Panc1 (cell line): ENCODE results near the gene SOX8. TPM values are rescaled to one million over a fixed set of nuclear protein-coding genes. Genes with fewer than 3 reads are reported as not detected.

Source experiments
- ATAC-seq: fragments of 200-7000 bp; cut with Tn5 transposase; 2 replicates; pipeline ENCODE4 v1.9.1; 2020; ENCODE audit warnings: mild to moderate bottlenecking, moderate library complexity
- BruUV-seq: library from RNA; stranded (reverse); fragments of 400-500 nt; replicated peaks from 2 replicates; lab custom pipeline; 2021; lab: Mats Ljungman, UMichigan
- CTCF ChIA-PET: fragments of 300-600 bp; sonication (Branson Sonifier 250); formaldehyde crosslinking; loops from one replicate; lab custom pipeline; 2022; ENCODE audit warnings: antibody characterized with exemption; lab: Charles Lee
- POLR2A ChIA-PET: fragments of 300-600 bp; sonication (Branson Sonifier 250); formaldehyde crosslinking; loops from one replicate; lab custom pipeline; 2022; ENCODE audit warnings: antibody characterized with exemption; lab: Charles Lee
- DNase-seq: peaks from one replicate; pipeline ENCODE4 v3.0.0-alpha.2; 2010; ENCODE audit warnings: low read depth, low spot score
- H3K27ac ChIP-seq: 2 replicates; pipeline ENCODE4 v1.5.1; 2011; ENCODE audit warnings: mild to moderate bottlenecking, low read length, inconsistent platforms
- H3K27me3 ChIP-seq: fragments of 200-500 bp; sonication (Bioruptor generic); 2 replicates; pipeline ENCODE4 v1.6.0; 2014; ENCODE audit warnings: low read length, inconsistent platforms; ENCODE audit not compliant: control insufficient read depth, insufficient read depth
- H3K36me3 ChIP-seq: fragments of 200-500 bp; sonication (Bioruptor generic); 2 replicates; pipeline ENCODE4 v1.5.1; 2014; ENCODE audit warnings: inconsistent platforms, mild to moderate bottlenecking, low read length, moderate library complexity; ENCODE audit not compliant: control insufficient read depth, insufficient read depth
- H3K4me1 ChIP-seq: 2 replicates; pipeline ENCODE4 v1.5.1; 2011; ENCODE audit warnings: inconsistent platforms, mild to moderate bottlenecking, low read length, moderate library complexity; ENCODE audit not compliant: control insufficient read depth, insufficient read depth
- H3K4me3 ChIP-seq, 2 experiments: 2 replicates each; pipeline ENCODE4 v1.5.1; 2011 to 2012; ENCODE audit warnings: low read depth in 2 of 2, low read length in 2 of 2, mild to moderate bottlenecking in 2 of 2, inconsistent platforms in 1 of 2, moderate library complexity in 1 of 2
- H3K9me3 ChIP-seq: fragments of 200-500 bp; sonication (Bioruptor generic); 2 replicates; pipeline ENCODE4 v1.5.1; 2014; ENCODE audit warnings: low read depth, mild to moderate bottlenecking, inconsistent platforms, low read length, moderate library complexity; ENCODE audit not compliant: control insufficient read depth, insufficient read depth
- CTCF ChIP-seq: fragments of 450-650 bp; IDR thresholded peaks from 2 replicates; pipeline ENCODE4 v1.5.1; 2017; ENCODE audit warnings: mild to moderate bottlenecking
- POLR2AphosphoS5 ChIP-seq: IDR thresholded peaks from 2 replicates; pipeline ENCODE4 v1.6.1; 2012; ENCODE audit warnings: mild to moderate bottlenecking, low read depth, low read length, moderate library complexity
- SIN3A ChIP-seq: IDR thresholded peaks from 2 replicates; pipeline ENCODE4 v1.6.1; 2012; ENCODE audit warnings: low read depth, mild to moderate bottlenecking, low read length, moderate library complexity, borderline replicate concordance; ENCODE audit not compliant: insufficient read depth
- TCF7L2 ChIP-seq: IDR thresholded peaks from 2 replicates; pipeline ENCODE4 v1.6.1; 2011; ENCODE audit warnings: mild to moderate bottlenecking, low read depth, low read length, inconsistent platforms
- in situ Hi-C: cut with HindIII; loops from 2 replicates; pipeline ENCODE4 v1.10.0; 2016; ENCODE audit warnings: low sequenced_read_pairs, low pct_unique_long_range_greater_than_20kb
- intact Hi-C: fragments of 100-400 bp; cut with micrococcal nuclease; formaldehyde crosslinking; loops from one replicate; pipeline ENCODE4 v1.10.0; 2022; ENCODE audit not compliant: unreplicated experiment
- total RNA-seq: library from RNA; stranded (reverse); gene quantifications from one replicate; pipeline ENCODE4 v1.2.1, GENCODE V29; 2021; ENCODE audit not compliant: unreplicated experiment
- TF ChIP-seq, protein P1 (sequence below), 2 experiments: IDR thresholded peaks; 2 replicates each; pipeline ENCODE4 v1.6.1; 2011 to 2012; ENCODE audit warnings: low read depth in 2 of 2, control low read depth in 1 of 2, low read length in 1 of 2, mild to moderate bottlenecking in 1 of 2, moderate library complexity in 1 of 2; ENCODE audit not compliant: insufficient read depth in 1 of 2

The SOX8 gene
- total RNA-seq, 1 experiment from 2014 or later: 1.8 TPM

DNA sequence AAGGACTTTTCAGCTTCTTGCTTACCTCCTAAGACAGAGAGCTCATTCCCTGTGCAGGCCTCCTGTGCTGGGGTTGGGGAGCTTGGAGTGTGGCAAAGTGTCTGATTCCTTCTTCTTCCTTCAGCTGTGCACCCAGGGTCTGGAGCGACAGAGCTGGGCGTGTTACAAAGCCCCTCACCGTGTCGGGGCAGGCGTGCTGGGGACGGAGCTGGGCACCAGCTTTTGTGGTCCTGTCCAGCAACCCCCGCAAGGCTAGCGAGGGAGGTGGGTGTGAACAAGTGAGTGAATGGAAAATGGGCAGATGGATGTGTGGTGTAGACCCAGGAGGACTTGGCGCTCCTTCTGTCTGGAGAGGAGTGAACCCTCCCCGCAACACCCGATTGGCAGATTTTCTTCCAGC is 23.7 kb downstream of the SOX8 start:
- H3K36me3 ChIP-seq: no peaks in the 10 kb centered on the region
- ChIA-PET CTCF (no interaction called here), POLR2A (interaction anchor here (0.6 kb wide), 1 partner anchor 284 kb away, joined by 8 read pairs; no protein-coding TSS in a partner anchor)
- no peaks in the 10 kb centered on the region for H3K27me3 ChIP-seq
- no TSS peak for BruUV-seq
- no peak for DNase-seq
- intact Hi-C loops: no loop called here
- H3K4me3 ChIP-seq: no peak overlapping the region
- peaks cover 14% of the 10 kb centered on the region for H3K4me1 ChIP-seq
- ATAC-seq: no peak
- TF ChIP-seq SIN3A: no peak
- TF ChIP-seq CTCF: no peak
- TF ChIP-seq, protein P1, sequence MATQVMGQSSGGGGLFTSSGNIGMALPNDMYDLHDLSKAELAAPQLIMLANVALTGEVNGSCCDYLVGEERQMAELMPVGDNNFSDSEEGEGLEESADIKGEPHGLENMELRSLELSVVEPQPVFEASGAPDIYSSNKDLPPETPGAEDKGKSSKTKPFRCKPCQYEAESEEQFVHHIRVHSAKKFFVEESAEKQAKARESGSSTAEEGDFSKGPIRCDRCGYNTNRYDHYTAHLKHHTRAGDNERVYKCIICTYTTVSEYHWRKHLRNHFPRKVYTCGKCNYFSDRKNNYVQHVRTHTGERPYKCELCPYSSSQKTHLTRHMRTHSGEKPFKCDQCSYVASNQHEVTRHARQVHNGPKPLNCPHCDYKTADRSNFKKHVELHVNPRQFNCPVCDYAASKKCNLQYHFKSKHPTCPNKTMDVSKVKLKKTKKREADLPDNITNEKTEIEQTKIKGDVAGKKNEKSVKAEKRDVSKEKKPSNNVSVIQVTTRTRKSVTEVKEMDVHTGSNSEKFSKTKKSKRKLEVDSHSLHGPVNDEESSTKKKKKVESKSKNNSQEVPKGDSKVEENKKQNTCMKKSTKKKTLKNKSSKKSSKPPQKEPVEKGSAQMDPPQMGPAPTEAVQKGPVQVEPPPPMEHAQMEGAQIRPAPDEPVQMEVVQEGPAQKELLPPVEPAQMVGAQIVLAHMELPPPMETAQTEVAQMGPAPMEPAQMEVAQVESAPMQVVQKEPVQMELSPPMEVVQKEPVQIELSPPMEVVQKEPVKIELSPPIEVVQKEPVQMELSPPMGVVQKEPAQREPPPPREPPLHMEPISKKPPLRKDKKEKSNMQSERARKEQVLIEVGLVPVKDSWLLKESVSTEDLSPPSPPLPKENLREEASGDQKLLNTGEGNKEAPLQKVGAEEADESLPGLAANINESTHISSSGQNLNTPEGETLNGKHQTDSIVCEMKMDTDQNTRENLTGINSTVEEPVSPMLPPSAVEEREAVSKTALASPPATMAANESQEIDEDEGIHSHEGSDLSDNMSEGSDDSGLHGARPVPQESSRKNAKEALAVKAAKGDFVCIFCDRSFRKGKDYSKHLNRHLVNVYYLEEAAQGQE (IDR thresholded peaks at IDR 0.05; ENCODE audit: insufficient read depth in 1 of 2, low read depth in 2 of 2, low read length in 1 of 2): no peak
- TF ChIP-seq POLR2AphosphoS5: no peak
- no peak for TF ChIP-seq TCF7L2
- in situ Hi-C loops: no loop called here
- no peaks in the 10 kb centered on the region for H3K9me3 ChIP-seq
- no peak overlapping the region for H3K27ac ChIP-seq

DNA sequence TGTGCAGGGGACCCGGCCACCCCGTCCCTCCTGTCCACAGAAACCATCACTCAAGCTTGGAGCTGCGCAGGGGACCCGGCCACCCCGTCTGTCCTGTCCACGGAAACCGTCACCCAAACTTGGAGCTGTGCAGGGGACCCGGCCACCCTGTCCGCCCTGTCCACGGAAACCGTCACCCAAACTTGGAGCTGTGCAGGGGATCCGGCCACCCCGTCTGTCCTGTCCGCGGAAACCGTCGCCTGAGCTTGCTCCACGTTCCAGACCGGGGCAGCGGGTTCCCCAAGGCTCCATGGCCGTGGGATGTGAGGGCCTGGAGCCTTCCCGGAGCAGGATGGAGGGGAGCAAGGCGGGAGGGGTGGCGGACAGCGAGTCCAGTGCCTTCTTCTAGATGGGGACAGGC is 25.2 kb downstream of the SOX8 start:
- no TSS peak for BruUV-seq
- H3K27me3 ChIP-seq: no peaks in the 10 kb centered on the region
- H3K4me3 ChIP-seq: no peak overlapping the region
- no peaks in the 10 kb centered on the region for H3K9me3 ChIP-seq
- TF ChIP-seq, protein P1 (IDR thresholded peaks at IDR 0.05; ENCODE audit: insufficient read depth in 1 of 2, low read depth in 2 of 2, low read length in 1 of 2): no peak
- TF ChIP-seq CTCF (no peak), TCF7L2 (no peak), SIN3A (no peak), POLR2AphosphoS5 (no peak)
- intact Hi-C loops: no loop called here
- in situ Hi-C loops: no loop called here
- ATAC-seq (no peak), DNase-seq (no peak)
- POLR2A ChIA-PET: no interaction called here
- no peaks in the 10 kb centered on the region for H3K36me3 ChIP-seq
- H3K4me1 ChIP-seq: peaks cover 14% of the 10 kb centered on the region
- CTCF ChIA-PET: no interaction called here
- H3K27ac ChIP-seq: no peak overlapping the region
